HG03066 (cell line): ENCODE measurements around the gene SKI.

ENCODE experiments used
- ATAC-seq: cut with Tn5 transposase; IDR thresholded peaks from one replicate; pipeline ENCODE4 v1.9.1; 2021; ENCODE audit warnings: low read depth; ENCODE audit not compliant: unreplicated experiment

The SKI gene

GRCh38 chr1:2346691-2347408 is 118.7 kb downstream of the SKI start:
- no peak for ATAC-seq

GRCh38 chr1:2347409-2347785 is 119.3 kb downstream of the SKI start:
- ATAC-seq = no peak

GRCh38 chr1:2347896-2348295 is 119.8 kb downstream of the SKI start:
- ATAC-seq = no peak

DNA sequence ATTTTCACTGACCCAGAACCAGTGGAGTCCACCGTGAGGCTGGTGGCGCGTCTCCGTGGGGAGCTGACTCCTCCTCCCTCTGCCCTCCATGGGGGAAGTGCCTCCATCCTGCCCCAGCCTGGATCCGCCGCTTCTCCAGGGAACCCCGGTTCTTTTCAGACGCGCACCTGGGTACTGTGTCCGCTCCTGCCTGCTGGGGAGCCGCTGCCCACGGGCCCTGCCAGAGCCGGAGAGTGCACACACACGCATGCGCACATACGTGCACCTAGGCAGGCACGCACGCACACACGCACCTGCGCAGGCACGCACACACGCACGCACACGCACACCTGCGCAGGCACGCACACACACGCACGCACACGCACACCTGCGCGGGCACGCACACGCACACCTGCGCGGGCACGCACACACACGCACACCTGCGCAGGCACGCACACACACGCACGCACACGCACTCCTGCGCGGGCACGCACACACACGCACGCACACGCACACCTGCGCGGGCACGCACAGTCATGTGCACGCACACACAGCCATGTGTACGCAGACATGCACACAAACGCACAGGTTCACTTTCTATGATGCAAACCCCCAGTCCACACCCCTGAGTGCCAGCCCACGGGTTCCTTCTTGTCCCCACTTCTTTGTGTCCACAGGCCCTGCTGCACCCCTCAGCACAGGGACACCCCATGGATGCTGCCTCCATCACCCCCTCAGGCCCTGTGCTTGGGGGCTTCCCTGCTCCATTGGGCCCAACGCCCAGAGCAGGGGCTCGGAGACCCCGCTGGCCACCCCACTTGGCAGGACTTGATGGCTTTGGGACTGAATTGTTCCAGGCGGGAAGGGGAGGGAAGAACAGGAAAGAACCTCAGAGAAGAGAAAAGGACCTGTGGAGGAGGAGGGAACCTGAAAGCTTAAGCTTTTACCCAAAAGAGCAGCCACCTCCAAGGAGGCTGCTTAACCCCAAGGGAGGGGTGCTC is 120.5 kb downstream of the SKI start:
- no peak for ATAC-seq

DNA sequence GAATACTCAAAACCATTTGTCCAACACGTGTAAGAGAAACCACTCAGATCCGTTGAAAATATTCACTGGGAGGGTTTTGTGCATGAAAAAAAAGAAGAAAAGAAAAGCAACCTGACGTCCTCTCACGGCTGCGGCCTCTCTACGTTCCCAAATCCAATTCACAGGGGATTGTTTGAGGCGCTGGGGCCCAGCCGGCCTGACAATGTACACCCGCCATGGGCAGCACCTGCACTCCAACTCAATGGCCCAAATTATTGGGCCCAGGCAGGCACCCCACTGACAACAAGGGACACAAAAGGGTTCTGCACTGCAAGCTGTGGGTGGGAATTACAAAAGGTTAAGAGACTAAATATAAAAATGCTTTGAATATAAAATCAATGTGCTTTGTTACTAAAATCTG is 121.7 kb downstream of the SKI start:
- no peak for ATAC-seq

GRCh38 chr1:2350501-2350900 is 122.4 kb downstream of the SKI start:
- ATAC-seq = no peak

GRCh38 chr1:2350911-2351655 is 123.0 kb downstream of the SKI start:
- no peak for ATAC-seq

DNA sequence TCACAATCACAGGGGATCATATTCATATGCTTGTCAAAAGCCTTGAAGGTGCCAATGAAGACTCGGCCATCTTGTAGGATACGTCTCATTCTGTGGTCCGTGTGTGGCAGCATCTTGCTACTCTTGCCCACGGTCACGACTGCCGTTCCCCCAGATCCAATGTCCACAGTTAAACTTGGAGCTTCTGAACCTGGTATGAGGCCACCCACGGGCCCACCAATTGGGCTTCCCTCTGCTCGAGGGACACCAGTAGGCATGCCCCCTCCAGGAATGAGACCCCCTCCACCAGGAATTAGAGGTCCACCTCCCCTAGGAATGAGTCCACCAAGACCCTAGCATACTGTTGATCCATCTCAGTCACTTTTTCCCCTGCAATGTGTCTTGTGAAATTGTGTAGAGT is 123.6 kb downstream of the SKI start:
- ATAC-seq = no peak

- no peak for ATAC-seq
Measured at GRCh38 chr1:2352341-2352896, 124.3 kb downstream of the SKI start.

- ATAC-seq = no peak
Measured at GRCh38 chr1:2352897-2353550, 124.9 kb downstream of the SKI start.

GRCh38 chr1:2353551-2354438 is 125.7 kb downstream of the SKI start:
- no peak for ATAC-seq

GRCh38 chr1:2354511-2355372 is 126.6 kb downstream of the SKI start:
- no peak for ATAC-seq

DNA sequence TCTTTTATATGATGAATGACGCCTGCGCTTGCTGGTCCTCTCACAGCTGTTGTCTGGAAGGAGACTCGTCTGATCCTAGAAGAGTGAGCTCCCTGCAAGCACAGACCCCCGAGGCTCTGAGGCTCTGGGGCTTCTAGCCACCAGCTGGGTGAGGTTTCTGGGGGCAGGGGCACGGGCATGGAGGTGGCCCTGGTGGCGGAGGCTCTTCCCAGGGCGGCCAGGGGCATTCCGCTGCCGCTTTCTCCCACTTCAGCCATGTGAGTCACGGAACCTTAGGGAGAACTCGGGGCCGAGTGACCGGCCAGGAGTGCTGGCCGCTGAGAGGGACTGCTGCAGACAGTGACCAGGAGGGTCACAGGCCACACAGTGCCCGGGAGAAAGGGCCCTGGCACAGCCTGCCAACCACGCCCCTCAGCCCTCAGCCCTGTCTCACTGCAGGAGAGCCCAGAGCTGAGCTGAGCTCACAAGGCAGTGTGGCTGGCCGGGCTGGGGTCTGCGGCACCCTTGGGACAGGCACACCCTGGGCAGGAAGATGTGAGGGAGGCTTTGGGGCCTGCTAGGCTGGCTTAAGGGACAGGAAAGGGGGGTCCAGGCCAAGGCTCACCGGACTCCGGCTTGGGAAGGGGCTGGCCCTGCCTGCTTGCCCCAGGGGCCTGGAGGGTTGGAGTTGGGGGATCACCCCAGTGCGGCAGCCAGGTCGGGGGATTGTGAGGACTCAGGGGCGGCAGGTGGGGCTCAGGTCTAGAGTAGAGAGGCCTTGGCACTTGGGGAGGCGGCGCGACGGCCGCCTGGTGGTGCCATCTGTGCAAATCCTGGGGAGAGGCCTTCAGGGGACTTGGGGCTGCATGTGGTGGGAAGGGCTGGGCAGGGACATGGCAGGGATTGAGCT is 127.5 kb downstream of the SKI start:
- ATAC-seq = no peak

DNA sequence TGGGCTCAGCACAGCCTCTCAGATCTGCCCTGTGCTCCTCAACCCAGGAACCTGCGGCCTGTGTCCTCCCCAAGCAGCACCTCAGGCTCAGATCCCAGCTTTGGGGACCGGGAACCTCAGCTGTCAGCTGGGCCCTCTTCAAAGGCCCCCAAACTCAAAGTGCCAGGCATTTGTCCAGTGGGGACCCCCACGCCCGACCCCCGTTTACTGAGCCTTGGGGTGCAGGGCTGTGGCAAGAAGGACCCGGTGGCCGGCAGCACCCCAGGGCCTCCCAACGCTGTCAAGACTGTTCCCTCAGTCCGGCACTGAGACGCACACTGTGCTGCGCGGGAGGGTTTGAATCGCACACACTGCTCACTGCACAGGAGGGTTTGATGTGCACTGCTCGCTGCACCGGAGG is 128.3 kb downstream of the SKI start:
- no peak for ATAC-seq

- no peak for ATAC-seq
Measured at GRCh38 chr1:2356911-2357845, 129.1 kb downstream of the SKI start.

DNA sequence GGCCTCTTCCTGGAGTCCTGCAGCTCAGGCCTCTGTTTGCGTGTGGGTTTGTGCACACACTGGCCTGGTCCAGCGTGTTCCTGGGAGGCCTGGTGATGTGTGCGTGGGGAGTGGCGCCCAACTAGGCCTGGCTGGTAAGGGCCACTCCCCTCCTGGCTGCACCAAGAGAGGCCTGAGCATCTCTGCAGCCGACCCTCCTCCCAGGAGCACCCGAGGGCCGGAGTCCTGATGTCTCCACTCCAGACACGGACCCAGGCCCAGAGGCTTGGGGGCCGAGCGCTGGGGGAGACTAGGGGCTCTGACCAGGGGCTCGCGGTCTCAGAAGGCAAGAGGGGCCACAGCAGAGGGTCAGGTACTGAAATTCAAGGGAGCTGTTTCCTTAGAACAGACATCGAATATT is 130.0 kb downstream of the SKI start:
- no peak for ATAC-seq
